Eye (tissue), 1 donor: ENCODE data around the gene NONO.
"Not testable (repeated sequence)": the region's sequence is repeated elsewhere in the genome, so short reads cannot be mapped to it uniquely, and the experiment has no call there.

Experiments used
- DNase-seq: peaks from one replicate; pipeline ENCODE4 v3.0.0-alpha.2; 2015

NONO gene, protein sequence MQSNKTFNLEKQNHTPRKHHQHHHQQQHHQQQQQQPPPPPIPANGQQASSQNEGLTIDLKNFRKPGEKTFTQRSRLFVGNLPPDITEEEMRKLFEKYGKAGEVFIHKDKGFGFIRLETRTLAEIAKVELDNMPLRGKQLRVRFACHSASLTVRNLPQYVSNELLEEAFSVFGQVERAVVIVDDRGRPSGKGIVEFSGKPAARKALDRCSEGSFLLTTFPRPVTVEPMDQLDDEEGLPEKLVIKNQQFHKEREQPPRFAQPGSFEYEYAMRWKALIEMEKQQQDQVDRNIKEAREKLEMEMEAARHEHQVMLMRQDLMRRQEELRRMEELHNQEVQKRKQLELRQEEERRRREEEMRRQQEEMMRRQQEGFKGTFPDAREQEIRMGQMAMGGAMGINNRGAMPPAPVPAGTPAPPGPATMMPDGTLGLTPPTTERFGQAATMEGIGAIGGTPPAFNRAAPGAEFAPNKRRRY

GRCh38 chrX:71283403-71284143 lies at the start of gene NONO:
Gene NONO (plus strand): TSS chrX:71283635. CDS start chrX:71290638, 7,003 bp downstream.
- peak; percentile 99 for DNase-seq

- DNase-seq: no peak
These were observed 48.0 kb upstream of the NONO start for GRCh38 chrX:71235482-71235881.

- DNase-seq: no peak
These were observed 46.6 kb upstream of the NONO start for GRCh38 chrX:71236836-71237235.

- no peak for DNase-seq
These were observed 43.7 kb upstream of the NONO start for GRCh38 chrX:71239781-71240180.

- no peak for DNase-seq
These were observed 42.1 kb upstream of the NONO start for GRCh38 chrX:71241301-71241700.

DNA sequence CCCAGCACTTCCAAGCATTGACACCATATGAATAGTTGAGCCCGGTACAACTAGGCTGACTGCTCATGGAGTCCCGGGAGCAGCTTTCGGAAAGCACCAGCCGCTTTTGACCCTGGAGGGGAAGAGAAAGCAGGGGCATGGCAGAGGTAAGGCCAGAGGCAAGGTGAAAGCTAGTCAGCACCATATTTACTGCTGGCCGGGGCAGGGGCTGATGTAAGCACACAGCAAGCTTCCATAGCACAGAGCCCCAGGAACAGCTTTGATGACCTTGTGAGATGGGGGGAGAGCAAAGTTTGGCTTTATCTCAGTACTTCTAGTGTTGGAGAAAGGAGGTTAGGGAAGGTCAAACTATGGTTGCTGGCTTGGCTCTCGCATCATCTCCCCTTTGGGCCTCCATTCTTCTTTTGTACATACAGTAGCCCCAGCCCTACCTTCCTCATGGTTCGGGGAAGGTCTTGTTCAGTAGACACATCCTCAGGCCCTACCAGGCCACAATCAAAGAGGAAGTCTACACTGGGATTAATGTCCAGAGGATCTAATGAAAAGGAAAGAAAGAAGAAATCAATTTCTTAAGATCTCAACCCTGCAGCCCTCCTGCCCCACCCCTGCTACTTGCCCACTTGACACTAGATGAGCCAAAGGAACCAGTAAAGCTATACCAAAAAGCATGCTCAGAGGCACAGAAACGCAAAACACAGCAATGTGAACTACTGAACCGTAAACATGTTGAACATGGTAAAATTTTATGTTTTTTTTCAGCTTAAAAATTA lies 38.9 kb upstream of the NONO start:
- DNase-seq: no peak

DNA sequence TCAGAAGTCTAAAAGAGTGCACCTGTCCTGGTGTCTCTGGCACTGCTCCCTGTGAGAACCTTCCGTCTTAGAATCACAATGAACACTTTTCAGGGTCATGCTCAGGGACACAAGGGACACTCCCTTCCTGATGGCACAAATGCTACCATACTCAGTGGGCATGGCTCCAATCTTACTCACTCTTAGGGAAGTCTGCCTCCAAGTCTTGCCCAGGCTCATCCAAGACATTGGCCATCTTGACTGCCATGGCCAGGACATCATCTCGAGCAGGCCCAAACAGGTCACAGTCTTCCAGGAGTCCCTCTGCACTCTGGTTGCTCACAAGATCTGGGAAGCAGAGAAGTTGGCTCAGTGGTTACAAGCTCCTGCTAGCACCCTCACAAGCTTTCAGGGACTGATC lies 38.3 kb upstream of the NONO start:
- DNase-seq: no peak

DNA sequence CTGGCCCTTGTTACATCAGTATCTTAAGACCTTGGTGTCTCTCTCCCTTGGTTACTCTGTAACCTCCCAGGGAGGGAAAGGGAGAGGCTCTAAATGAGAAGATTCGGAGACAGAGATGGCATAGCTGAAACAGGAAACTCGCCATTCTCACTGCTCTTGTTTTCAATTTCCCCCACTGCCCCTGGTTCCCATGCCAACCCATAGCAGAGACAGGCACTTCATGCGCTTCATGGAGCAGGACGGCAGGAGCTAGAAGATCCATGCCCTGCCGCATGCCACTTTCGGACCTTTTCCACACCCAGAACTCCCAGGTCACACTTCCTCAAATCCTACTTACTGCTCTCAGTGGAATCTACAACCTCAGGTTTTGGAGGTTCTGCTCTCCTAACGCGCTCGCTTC lies 32.6 kb upstream of the NONO start:
- no peak for DNase-seq

DNA sequence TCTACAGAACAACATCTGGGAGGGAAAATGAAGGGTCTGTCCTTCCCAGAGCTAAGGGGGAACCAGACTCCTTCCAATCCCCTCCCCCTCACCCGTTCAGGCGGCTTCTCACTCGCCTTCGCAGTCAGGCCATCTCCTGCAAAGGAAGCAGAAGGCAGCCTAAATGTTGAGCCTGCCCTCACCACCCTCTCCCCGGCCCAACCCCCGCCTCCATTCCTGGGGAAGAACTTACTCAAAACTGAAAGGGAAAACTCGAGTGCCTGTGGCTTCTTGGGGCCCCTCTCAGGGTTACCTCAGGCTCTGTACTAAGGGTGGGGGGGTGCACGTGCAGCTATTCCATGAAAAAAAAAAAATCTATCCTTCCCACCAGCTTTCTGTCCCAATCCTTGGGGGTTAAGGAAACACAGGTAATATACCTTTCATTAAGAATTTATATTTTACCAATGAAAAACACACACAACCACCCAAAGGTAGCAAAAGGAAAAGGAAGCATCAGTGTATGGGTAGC lies 31.9 kb upstream of the NONO start:
- DNase-seq: peak; percentile 8

DNA sequence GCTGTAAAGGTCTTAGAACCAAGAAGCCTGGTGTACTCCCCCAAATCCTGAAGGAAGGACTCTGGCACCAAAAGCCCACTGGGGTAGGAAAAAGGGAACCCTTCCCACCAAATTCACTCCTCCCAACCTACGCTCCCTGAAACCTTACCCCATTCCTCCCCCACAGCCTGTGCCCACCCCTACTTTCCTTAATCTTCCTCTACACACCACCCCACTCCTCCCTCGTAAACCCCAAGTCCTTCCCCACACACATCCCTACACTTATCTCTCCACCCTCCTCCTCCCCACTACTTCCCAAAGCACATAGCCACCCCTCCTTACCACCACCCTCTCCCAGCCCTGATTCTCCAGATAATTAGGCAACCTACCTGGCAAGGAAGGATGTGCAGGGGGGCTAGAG lies 31.2 kb upstream of the NONO start:
- no peak for DNase-seq

DNA sequence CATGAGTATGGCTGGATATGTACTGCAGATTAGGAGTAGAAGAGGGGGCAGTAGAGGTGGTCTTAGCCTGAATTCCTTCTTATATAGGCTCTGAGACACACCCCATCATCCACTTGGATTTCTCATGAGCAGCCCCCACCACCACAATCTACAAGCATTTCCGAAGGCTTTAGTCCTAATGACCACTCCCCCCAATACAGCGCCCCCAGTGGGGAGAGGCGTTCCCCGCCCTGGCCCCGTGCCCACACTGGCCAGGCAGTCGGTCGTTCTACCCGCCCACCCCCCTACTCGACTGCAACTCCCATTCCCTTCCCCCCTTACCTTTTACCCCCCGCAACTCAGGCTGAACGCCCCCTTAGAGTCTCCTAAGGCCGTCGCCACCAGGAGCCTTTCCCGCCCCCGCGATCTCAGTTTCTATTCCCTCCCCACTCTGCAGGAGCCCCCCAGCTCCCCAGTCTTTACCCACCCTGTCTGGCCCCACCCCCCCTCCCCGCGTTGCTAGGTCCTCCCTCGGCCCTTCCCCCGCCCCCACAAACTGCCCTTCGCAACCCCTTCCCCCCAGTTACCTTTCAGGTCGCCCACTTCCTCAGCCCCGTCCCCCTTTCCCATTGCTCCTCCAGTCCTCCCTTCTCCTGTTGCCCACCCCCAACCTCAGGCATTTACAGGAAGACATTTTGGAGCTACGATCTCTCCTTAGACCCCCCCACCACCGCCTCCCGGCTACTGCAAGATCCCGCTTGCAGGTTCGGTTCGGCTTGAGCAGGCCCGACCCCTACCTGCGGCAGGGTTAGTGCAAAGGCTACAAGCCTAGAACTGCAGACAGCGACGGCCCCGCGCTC lies 30.0 kb upstream of the NONO start:
- peak; percentile 65 for DNase-seq

DNA sequence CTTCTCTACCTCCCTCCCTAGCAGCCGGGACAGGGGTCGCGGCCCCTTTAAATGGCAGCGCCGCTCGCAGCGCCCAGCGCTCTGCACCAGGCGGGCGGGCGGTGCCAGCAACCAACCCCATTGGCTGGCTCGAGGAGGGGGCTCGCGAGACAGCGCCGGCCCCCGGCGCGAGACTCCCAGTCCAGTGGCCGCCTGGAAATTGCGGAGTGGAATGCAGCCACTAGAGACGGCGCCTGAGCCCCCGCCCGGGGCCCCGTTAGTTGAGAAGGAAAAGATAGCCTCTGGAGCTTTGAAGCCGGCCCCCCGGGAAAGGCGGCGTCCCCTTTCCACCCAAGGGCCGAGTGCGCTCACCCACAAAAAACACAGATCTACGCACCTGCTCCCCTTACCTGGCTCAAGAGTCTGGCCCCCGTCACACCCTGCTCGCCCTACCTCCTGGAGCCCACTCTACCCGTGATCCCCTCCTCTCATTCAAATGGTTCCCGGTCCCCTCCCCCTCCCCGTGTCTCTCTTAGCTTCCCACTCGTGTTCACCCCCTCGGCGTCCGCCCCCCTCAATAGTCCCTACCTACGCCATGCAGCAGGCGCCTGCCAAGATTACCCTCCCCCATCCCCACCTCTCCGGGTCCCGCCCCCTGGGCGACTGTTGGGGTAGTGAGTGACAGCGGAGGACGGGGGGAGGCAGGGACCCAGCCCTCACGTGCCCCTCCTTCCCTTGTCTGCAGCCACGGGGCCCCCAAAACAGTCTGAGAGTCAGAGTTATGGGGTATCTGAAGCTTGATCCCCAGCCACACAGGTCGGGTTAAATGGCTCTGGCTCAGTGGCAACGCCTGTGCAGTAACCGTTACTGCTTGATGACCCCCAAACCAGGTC lies 29.1 kb upstream of the NONO start, which contains the start of gene ZMYM3:
Gene ZMYM3, minus strand, starts transcription at position 49 of the 872 bp plus-strand sequence. CDS start 885 bp downstream, outside the sequence.
- peak; percentile 91 for DNase-seq

DNA sequence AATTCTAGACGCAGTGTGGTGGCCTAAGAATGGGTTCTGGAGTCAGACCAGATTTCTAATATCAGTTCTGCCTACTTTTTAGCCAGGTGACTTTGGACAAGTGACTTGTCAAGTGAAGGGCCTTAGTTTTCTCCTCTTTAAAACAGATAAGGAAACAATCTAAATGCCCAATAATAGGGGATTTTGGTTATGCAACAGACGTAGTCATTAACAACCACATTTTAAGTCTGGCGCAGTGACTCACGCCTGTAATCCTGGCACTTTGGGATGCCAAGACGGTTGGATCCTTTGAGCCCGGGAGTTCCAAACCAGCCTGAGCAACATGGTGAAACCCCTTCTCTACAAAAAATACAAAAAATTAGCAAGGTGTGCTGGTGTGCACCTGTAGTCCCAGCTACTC lies 27.4 kb upstream of the NONO start:
- no peak for DNase-seq

DNA sequence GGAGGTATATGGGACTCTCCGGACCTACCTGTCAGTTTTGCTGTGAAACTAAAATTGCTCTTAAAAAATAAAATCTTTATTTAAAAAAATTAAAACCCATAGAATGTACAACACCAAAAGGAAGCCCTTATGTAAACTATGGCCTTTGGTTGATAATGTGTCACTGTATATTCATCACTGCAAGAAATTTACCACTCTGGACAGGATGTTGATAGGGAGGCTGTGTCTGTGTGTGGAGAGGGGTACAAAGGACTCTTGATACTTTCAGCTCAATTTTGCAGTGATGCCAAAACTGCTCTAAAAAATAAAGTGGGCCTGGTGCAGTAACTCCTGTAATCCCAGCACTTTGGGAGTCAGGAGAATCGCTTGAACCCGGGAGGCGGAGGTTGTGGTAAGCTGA lies 26.6 kb upstream of the NONO start:
- no peak for DNase-seq

GRCh38 chrX:71268624-71269023 lies 14.8 kb upstream of the NONO start:
- DNase-seq: not testable (repeated sequence)

- DNase-seq: no peak
These were observed 13.5 kb upstream of the NONO start for GRCh38 chrX:71269801-71270395.

- DNase-seq: not testable (repeated sequence)
These were observed 11.1 kb upstream of the NONO start for GRCh38 chrX:71272313-71272712.

DNA sequence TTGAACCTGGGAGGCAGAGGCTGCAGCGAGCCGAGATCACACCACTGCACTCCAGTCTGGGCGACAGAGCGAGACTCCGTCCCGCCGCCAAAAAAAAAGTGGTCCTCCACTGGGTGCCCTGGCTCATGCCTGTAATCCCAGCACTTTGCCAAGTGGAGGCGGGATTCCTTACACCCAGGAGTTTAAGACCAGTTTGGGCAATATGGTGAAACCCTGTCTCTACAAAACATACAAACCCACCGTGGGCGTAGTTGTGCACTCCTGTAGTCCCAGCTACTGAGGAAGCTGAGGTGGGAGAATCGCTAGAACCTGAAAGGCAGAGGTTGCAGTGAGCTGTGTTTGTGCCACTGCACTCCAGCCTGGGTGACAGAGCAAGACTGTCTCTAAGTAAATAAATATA lies 2.1 kb upstream of the NONO start:
- not testable (repeated sequence) for DNase-seq

DNA sequence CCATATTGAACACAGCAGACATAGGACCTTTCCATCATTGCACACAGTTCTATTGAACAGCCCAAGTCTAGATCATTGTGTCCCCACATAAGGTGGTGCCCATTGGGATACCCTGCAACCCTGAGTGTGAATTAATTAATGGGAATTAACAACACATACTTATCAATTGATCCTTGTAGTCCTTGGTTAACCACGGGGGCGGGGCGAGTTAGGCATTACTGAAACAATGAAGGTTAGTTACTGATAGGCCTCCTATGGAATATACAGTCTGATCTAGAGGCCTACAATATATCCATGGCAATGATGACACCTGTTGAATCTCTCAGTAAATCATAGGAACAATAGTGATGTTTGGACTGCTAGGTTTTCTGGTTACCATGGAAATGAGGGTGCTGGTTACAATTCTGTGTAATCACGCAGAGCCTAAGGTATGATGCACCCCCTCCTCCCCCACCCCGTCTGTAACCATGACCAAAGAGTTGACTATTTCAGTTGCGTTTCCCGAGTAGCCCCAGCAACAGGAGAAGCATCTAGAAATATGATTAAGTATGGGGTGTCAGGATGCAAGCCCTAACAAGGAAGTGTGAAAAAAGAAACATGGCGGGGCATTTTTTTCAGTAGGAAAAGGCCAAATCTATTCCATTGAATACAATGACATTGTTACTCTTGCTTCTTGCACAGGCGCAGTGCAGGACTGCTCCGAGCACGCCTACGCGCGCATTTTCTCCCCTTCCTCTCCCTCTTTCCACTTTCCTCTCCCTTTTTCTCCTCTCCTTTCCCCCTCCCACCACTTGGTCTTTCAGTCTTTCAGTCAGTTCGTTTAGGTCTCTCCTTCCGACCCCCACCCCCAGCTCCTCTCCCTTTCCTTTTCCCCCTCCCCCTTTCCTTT lies 677 bp upstream of the NONO start:
- DNase-seq: no peak
